ENCODE results near the gene SH3BP1.

GRCh38 chr22:37608477-37609239 lies 30.8 kb upstream of the SH3BP1 start, which contains the start of gene GGA1:
- TF ChIP-seq CTCF (IDR thresholded peaks at IDR 0.05; ENCODE audit: low read depth, low read length) = no peak
- no peak for TF ChIP-seq EZH2phosphoT487 (IDR thresholded peaks at IDR 0.05; ENCODE audit: low read depth)
